ENCODE measurements around the gene SLC35E3.

- TF ChIP-seq CTCF (conservative IDR thresholded peaks at IDR 0.05), result no peak
- TF ChIP-seq ZFX (IDR thresholded peaks at IDR 0.05), result no peak
These were observed 24.0 kb downstream of the SLC35E3 start for GRCh38 chr12:68769941-68770340.
